NCI-H146 treated with DMSO at 0.1 percent for 48 hours (cell line): ENCODE results near the gene FMNL2.
"Not testable (repeated sequence)": the region's sequence is repeated elsewhere in the genome, so short reads cannot be mapped to it uniquely, and the experiment has no call there.

Source experiments
- DNase-seq: peaks from one replicate; lab custom pipeline; 2025; ENCODE audit not compliant: unreplicated experiment; lab: John Stamatoyannopoulos, UW

The FMNL2 gene

GRCh38 chr2:152468899-152469692 lies 134.1 kb downstream of the FMNL2 start:
- no peak for DNase-seq

- no peak for DNase-seq
These were observed 136.2 kb downstream of the FMNL2 start for GRCh38 chr2:152470861-152471854.

GRCh38 chr2:152472481-152472887 lies 137.5 kb downstream of the FMNL2 start:
- DNase-seq: no peak

- DNase-seq: no peak
These were observed 138.3 kb downstream of the FMNL2 start for GRCh38 chr2:152473151-152473857.

- not testable (repeated sequence) for DNase-seq
These were observed 139.5 kb downstream of the FMNL2 start for GRCh38 chr2:152474523-152474922.

- DNase-seq: no peak
These were observed 141.0 kb downstream of the FMNL2 start for GRCh38 chr2:152475982-152476381.

- DNase-seq: no peak
These were observed 142.5 kb downstream of the FMNL2 start for GRCh38 chr2:152477347-152478092.

- no peak for DNase-seq
These were observed 144.3 kb downstream of the FMNL2 start for GRCh38 chr2:152479282-152479681.

- no peak for DNase-seq
These were observed 145.9 kb downstream of the FMNL2 start for GRCh38 chr2:152480821-152481399.

GRCh38 chr2:152481881-152482583 lies 147.1 kb downstream of the FMNL2 start:
- DNase-seq: no peak

GRCh38 chr2:152483276-152484063 lies 148.5 kb downstream of the FMNL2 start:
- DNase-seq: no peak

GRCh38 chr2:152485954-152486736 lies 151.2 kb downstream of the FMNL2 start:
- no peak for DNase-seq

GRCh38 chr2:152486737-152487400 lies 151.9 kb downstream of the FMNL2 start:
- DNase-seq: no peak

- DNase-seq: no peak
These were observed 153.1 kb downstream of the FMNL2 start for GRCh38 chr2:152488075-152488474.

- no peak for DNase-seq
These were observed 154.4 kb downstream of the FMNL2 start for GRCh38 chr2:152489364-152489763.

- DNase-seq: no peak
These were observed 155.9 kb downstream of the FMNL2 start for GRCh38 chr2:152490686-152491455.

- DNase-seq: no peak
These were observed 157.2 kb downstream of the FMNL2 start for GRCh38 chr2:152492131-152492530.
